Stimulated activated CD8-positive, alpha-beta memory T cell treated with anti-CD3 and anti-CD28 coated beads, Interleukin-7, amount 100 ng/mL, for 1 hour (primary cell): ENCODE data around the gene SUFU.
"Not testable (repeated sequence)": the region's sequence is repeated elsewhere in the genome, so short reads cannot be mapped to it uniquely, and the experiment has no call there.

Experiments used
- DNase-seq, 2 donors: peaks; one replicate each; pipeline ENCODE4 v3.0.0-alpha.2; 2020; ENCODE audit warnings: low read depth in 2 of 2

The SUFU gene

DNA sequence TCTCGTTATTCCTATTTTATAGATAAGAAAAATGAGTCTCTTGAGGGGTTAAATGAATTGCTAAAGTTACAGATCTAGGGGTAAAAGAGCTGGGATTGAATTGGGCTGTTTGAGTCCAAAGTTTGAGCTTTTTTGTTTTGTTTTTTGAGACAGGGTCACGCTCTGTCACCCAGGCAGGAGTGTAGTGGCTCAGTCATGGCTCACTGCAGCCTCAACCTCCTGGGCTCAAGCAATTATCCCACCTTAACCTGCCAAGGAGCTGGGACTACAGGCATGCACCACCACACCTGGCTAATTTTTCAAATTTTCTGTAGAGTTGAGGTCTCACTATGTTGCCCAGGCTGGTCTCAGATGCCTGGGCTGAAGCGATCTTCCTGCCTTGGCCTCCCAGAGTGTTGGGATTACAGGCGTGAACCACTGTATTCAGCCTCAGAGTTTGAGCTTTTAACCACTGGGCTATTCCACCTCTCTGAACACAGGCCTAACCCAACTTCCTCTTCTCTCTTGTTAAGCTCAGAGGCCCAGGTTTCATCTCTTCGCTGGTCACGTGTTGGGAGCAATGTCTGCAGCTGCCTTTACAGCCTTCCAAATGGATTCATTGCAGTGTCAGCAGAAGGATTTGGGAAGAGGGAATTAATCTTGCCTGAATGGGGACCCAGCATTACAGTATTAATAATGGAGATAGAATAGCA, 8.0 kb downstream of the SUFU start:
- DNase-seq: no peak

GRCh38 chr10:102514487-102515311, 10.9 kb downstream of the SUFU start:
- DNase-seq: no peak

DNA sequence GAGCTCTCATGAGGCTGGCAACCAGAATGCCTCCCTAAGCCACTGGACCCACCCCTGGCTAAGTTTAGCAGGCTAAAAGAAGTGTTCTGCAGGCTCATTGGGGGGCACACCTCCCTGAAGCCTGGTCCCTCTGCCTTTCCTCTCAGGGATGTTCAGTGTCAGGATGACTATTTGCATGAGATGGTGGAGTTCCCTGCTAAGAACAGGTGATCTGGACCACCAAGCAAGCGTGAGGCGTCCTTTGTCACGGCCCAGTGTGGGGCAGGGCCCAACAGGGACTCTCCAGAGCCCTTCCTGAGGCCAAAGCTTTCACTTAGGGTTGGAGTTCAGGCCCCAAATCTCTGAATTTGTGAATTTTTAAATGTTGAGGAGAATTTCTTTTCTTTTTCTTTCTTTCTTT, 12.0 kb downstream of the SUFU start:
- no peak for DNase-seq

- DNase-seq: no peak
Measured at GRCh38 chr10:102517553-102517952, 13.8 kb downstream of the SUFU start.

DNA sequence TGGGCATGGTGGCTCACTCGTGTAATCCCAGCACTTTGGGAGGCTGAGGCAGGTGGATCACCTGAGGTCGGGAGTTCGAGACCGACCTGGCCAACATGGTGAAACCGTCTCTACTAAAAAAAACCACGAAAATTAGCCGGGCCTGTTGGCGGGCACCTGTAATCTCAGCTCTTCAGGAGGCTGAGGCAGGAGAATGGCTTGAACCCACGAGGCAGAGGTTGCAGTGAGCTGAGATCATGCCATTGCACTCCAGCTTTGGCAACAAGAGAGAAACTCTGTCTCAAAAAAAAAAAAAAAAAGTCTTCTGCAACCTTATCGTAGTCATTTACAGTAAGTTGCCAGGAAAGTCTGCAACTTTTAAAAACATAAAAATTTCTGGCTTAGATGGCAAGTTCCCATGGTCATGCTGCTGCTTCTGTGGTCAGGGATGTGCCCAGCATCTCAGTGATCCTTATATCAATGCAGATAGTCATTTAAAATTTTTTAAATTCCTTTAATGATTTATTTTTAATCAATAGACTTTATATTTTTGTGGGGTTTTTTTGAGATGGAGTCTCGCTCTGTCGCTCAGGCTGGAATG, 15.6 kb downstream of the SUFU start:
- no peak for DNase-seq

DNA sequence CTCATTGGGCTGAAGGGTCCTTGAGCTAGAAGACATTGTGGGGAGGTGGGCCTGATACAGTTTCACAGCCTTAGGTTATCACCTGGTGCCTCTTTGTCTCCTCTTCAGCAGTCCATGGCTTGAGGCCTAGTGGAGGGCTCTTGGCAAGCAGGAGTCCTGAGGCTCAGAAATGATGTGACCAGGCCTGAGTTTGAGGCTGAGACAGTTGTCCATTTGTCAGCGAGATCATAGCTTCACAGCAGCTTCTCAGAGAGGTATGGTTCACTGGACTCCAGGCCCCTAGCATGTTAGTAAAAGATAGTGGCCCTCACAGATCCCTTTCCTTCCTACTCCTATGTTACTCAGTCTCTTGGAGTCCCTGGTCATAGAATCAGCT, 19.1 kb downstream of the SUFU start:
- no peak for DNase-seq

- no peak for DNase-seq
Measured at GRCh38 chr10:102523250-102524029, 19.7 kb downstream of the SUFU start.

- no peak for DNase-seq
Measured at GRCh38 chr10:102524746-102525145, 21.0 kb downstream of the SUFU start.

GRCh38 chr10:102527546-102527945, 23.8 kb downstream of the SUFU start:
- no peak for DNase-seq

DNA sequence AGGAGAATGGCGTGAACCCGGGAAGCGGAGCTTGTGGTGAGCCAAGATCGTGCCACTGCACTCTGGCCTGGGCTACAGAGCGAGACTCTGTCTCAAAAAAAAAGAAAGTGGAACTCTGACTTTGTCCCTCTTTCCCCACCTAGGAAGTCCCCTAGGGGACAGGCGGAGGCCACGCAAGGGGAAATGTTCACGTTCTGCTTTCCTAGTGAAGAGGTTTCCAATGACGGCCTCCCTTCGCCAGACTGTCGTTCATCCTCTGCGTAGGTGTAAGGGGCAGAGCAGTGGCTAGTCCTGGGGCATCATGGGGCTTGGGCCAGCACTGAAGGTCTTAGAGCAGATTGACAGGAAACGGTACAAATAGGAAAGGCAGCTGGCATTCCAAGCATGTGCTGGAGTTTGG, 30.6 kb downstream of the SUFU start:
- no peak for DNase-seq

- DNase-seq: not testable (repeated sequence)
Measured at GRCh38 chr10:102534966-102535365, 31.2 kb downstream of the SUFU start.

DNA sequence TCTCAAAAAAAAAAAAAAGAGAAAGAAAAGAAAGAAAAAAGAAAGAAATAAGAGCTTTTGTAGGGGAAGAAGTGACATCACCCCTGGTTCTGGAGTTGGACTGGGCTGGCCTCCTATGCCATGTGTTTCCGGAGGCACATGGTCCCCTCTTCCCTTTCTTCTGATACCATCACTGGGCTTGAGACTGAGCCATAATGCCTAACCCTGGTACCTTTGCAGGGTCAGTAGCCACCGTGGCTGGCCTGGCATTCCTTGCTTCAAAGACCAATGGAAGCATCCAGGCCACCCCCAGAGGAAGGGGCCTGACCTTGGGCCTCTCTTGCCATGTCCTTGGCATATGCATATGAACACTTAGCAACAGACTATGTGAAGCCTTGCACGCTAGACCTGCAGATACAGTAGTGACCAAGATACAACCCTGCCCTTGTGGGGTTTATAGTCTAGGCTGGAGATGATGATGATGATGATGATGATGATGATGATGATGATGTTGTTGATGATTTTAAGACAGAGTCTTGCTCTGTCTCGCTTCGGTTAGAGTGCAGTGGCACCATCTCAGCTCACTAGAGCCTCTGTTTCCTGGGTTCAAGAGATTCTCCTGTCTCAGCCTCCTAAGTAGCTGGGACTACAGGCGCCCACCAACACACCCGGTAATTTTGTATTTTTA, 31.8 kb downstream of the SUFU start:
- DNase-seq: no peak

DNA sequence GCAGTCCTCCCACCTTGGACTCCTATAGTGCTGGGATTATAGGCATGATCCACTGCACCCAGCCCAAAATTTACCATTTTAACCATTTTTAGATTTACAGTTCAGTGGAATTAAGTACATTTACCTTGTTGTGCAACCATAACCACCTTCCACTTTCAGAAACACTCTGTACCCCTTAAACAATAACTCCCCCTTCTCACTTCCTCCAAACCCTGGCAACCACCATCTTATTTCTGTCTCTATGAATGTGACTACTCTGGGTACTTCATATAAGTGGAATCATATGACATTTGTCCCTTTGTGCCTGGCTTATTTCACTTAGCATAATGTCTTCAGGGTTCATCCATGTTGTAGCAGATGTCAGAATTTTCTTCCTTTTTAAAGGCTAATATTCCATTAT, 33.6 kb downstream of the SUFU start:
- no peak for DNase-seq

DNA sequence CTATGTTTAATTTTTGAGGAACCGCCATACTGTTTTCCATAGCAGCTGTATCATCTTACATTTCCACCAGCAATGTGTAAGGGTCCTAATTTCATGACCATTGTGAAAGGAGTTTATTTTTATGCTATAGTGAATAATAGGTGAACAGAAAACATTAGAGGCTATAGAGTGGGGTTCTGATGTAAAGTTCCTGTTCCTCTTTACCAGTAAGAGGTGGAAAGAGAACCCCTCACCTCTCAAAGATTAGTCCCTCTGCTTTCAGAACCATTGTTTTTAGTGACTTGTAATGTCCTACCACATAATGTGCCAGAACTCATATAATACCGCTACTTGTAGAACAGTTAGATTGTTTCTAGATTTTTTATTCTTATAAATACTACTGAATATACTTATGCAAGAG, 34.2 kb downstream of the SUFU start:
- DNase-seq: no peak

GRCh38 chr10:102538811-102539210, 35.0 kb downstream of the SUFU start:
- no peak for DNase-seq

DNA sequence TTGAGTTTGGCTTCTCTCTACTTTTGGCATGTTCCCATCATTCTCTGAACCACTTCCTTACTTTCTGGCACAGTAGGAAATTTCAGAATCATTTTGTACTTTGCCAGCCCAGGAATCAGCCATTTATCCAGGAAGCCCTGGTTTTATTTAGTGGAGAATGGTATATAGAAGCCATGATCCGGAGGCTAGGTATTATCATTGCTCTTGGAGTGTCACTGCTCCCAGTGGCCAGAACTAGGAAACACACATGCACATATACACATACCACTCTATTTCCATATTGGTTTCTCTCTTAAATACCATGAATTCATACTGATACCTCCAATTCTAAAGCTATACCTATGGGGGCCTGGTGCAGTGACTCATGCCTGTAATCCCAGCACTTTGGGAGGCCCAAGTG, 36.3 kb downstream of the SUFU start:
- no peak for DNase-seq

GRCh38 chr10:102542800-102543418, 39.1 kb downstream of the SUFU start:
- no peak for DNase-seq

GRCh38 chr10:102545265-102545871, 41.6 kb downstream of the SUFU start:
- no peak for DNase-seq

- no peak for DNase-seq
Measured at GRCh38 chr10:102545997-102546396, 42.2 kb downstream of the SUFU start.

DNA sequence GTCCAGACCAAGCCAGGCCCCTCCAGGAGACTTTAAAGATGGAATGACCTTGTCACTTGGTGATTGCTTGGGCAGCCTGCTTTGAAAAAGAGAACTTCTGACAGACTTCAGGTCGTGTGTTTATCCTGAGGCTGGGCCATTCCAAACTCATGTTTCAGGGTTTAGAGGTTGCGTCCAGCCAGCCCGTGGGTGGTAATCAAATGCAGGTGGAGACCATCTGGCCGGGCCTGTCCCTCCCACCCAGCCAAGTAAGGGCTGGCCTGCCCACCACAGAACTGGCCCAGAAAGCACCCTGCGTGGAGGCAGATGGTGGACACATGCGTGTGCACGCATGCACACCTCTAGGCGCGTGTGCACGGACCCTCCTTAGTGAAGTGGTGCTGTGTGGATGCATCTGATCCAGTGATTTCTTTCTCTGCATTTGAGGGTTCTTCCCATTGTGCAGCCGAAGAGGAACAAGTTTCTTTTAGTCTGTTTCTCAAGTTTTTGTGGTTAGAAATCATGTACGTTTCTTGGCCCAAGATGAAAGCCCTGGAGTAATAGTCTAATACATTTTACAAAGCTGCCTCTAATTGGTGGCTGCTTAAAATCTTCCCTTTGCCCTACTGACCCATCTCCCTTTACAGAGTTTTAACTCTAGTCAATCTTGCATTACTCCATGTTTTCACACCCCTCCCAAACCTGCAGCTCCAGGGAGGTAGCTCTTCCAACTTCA, 43.0 kb downstream of the SUFU start:
- no peak for DNase-seq
